ENCODE data around the gene NCOR1.

NCOR1 gene

DNA sequence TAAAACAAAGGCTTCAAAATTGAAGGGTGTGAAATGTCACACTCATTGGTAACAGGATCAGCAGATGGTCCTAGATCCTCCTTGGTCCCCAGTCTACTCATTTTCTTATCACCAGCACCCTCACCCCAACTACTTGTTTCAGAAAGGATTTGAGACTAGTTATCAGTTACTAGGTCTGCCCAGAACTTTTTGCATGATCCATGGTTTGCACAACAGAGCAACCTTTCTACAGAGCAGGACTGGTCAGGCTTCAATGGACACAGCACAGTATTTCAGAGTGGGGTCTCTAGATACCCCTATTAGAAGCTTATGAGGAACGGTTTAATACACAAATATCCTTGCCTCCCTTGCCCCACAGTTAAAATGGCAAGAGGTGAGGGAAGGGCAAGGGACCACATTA, 190.1 kb downstream of the NCOR1 start:
- DNase-seq, result no peak

DNA sequence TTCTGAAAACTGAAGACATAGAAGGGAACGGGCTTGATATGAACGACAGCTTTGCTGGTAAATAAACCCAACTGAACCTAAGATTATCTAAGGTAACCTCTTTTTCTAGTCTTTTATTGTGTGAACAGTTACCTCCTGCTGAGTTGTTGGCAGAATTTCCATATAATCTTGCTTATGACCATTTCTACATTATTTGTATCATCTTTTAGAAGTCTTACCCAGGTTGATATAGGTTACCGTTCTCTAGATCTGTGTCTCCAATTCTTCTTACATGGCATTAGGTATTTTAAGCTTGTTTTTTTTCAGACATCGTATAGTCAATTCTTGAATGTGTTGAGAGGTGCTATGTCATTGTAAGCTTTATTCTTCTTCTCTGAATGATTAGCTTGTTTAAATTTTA, 191.5 kb downstream of the NCOR1 start:
- no peak for DNase-seq

DNA sequence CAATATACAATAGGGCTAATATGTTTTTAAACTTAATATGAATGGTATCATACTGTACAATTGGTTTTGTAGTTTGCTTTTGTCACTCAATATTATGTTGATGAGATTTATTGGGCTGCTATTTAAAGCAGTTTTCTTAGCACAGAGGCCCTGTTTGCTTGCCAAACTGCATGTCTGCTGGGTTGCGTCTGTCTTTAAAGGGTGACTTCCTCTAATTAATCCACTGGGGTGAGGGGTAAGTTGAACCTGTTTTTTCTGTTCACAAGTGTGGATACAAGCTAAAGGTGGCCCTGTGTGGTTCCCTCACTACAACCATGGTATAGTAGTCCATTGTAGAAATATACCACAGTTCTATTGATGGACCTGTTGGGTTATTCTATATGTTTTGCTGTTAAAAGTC, 196.0 kb downstream of the NCOR1 start:
- DNase-seq, result no peak

DNA sequence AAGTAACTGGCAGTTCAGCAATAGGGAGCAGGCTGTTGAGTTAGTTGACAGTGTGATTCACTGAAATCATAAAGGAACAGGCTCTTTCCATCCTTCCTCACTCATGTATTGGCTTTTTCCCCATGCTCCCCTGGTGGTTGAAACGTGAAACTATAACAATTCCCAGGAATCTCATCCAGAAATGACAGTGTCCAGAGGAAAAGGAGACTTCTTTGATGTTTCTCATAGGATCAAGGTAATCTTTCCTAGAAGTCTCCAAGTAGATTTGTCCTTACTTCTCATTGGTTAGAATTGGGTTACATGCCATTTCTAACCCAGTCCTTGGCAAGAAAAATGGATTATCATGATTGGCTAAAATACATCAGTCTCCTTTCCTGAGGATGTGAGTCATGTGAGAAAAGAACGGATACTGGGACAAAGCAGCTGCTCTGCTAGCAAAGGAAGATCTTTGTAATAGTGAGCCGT, 201.4 kb downstream of the NCOR1 start:
- DNase-seq, result peak; percentile 63

DNA sequence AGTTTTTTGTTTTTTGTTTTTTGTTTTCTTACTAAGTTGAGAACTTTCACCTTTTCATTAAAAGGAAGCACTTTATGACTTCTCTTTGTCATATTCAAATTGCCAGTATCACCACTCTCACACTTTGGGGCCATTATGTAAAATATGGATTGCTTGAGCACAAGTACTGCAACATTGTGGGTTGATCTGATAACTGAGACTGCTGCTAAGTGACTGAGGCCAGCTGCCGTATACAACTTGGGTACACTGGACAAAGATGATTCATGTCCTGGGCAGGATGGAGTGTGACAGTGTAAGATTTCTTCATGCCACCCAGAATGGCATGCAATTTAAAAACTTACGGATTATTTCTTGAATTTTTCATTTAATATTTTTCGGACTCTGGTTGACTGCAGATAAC, 207.9 kb downstream of the NCOR1 start:
- DNase-seq, result no peak

DNA sequence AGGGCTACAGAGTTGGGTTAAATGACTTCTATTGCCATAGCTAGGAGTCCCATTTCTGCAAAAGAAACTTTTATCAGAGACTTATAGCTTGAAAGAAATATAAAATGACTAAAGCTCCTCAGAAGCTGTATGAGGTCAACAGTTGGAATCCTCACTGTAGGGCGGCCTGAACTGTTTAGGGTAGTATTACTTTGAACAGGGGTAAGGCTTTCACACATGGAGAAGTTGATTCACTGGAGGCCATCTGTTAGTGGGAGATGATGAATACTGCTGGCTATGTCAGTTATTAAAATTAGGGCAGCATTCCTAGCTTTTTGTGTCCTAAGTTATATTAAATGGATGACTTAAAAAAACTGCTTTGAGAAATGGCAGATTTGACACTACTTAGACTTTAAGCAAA, 209.7 kb downstream of the NCOR1 start:
- no peak for DNase-seq

DNA sequence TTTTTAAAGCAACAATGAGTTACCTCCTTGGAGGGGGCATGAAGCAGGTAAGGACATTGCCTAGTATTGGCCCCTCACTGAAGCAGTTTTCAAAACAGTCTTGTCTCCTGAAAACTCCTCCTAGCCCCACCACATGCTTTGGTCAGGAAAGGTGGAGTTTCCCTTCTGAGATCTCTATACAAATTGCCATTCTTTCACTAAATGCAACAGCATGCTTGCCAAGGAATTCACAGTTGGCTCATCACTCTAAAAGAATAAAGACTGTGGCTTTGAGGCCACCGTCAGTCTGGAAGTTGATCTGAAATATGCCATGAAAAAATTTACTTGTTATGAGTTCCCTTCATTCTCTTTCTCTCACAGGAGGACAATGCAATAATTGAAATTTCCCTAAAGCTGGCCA, 211.5 kb downstream of the NCOR1 start:
- DNase-seq, result no peak

DNA sequence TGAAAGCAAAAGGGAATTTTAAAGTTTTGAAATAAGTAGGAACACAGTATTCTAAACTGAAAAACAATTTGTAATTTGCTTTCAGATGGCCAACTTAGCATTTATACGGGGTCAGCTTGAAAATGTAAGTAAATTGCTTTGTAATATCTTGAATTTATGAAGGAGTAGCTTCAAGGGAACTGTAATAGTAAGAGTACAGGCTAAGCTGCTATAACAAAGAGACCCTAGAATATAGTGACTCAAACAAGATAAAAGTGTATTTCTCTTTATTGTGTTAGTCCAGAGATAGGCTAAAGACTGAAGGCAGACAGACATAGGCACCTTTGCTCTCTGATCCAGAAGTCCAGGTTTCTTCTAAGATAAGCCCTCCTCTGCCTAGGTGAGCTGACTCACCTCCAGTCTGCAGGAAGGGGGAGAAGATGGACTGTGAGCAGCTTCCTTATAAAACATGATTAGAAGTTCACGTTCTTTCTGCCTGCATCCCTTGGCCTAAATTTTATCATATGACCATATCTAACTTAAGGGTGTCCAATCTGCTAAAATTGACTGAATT, 212.6 kb downstream of the NCOR1 start:
- no peak for DNase-seq

DNA sequence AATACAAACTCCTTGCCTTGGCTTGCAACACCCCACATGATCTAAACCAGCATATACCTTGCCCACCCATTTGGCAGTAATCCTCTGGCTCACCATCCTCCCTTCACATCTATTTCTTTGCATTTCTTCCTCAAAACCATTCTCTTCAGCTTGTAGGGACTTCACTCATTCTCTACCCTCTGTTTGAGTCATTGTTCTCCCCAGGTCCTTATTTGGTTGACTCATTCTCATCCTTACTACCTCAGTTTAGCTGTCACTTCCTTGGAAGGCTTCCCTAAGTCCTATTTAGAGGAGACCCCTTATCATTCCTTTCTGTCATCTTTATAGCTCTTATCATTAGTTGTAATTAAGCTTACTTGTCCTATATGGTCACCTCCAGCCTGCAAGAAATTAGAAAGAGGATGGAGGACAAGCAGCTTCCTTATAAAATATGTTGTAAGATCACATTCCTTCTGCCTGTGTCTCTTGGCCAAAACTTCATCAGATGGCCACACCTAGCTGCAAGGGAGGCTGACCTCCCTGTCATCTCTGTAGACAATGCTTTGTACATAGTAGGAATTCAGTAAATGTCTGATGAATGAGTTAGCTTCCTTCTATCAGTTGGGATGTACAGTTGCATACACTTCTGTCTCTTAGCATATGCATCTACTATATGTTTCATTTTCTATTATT, 214.0 kb downstream of the NCOR1 start:
- DNase-seq, result no peak

DNA sequence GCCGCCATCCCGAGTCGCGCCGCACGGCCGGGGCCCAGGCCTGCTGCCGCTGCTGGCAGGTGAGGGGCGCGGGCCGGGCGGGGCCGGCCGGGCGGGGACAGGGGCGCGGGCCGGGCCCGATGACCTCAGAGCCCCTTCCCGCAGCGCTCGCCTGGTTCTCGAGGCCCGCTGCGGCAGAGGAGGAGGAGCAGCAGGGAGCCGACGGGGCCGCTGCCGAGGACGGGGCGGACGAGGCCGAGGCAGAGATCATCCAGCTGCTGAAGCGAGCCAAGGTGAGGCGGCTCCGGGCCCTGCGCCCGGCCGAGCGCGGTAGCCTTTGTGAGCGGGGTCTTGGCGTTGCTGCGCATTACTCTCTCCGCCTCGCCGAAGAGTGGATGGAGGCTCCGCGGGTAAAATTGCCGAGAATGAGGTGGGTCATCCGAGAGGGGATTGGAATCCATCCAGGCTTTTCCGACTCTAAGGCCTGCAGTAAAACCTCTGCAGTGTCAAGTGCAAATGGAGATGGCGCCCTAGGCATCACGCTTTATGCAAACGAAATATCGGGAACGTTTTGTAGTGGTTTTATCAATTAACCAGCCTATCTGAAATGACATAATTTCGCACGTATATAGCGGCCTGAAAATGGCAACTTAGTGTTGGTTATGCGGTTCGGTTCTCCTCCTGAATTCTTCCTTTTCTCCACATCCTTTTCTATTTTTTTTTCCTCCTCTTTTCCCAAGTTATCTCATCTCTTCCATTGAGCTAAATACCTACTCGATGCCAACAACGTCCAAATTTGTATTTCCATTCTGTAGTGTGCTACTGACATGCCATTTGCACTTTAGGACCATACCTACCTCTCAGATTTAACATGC, 215.1 kb downstream of the NCOR1 start:
- DNase-seq, result peak; percentile 78

DNA sequence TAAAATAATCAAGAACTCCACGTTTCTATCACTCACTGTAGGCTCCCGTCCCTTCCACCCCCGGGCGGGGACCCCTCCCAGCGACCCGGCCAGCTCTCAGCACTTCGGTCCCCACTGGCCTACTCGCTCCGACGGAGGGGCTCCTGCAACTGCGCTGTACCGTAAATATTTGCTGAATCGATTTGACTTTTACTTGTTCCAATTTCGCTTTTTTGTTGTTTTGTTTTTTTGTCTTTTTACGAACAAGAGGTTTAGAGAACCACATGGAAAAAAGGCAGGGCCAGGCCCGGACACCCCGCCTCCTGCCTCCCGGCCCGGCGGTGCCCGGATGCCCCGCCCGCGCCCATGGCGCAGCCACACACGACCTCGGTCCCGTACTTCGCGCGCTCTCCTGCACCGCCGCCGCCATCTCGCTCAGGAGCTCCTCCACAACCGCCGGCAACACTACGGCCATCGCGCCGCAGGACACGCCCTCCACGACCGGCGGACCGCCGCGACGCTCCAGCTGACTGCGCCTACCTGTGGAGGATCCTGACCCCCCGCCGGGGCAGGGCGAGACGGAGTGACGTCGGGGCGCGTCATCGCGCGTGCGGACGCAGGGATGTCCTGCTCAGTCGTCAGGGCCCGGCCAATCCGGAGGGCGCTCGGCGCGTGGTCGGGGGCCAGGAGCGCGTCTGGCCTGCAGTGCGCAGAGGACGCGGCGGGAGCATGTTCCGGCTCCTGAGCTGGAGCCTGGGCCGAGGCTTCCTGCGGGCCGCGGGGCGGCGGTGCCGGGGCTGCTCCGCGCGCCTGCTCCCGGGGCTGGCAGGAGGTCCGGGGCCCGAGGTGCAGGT, 216.0 kb downstream of the NCOR1 start, which contains the start of the genes TTC19 and ZSWIM7:
Gene TTC19 (plus strand): TSS at position 684 of the 833 bp plus-strand sequence. CDS start 25 bp downstream, at position 709.
Gene ZSWIM7 (minus strand): TSS at position 564 of the 833 bp plus-strand sequence. CDS start 110 bp downstream, at position 454.
- DNase-seq, result peak; percentile 97

DNA sequence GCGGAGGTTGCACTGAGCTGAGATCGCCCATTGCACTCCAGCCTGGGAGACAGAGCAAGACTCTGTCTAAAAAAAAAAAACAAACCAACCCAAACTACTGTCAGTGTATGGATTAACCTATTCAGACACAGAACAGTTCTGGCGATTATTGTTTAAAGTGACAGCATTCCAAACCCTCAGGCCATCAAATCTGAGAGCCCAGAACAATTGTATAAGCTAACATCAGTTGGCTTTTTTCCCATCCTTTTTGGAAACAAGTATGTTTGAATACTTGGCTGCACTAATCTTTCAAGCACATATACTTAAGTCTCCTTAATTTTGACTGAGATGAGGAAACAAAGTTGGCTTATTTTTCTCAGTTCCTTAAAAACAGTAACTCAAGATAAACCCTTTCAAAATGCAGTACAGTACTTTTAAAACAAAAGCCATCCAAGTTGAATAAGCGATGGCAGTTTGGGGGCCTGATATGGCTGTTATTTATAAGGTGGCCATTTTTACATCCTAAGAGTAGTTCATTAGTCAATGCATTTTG, 217.2 kb downstream of the NCOR1 start:
- no peak for DNase-seq

DNA sequence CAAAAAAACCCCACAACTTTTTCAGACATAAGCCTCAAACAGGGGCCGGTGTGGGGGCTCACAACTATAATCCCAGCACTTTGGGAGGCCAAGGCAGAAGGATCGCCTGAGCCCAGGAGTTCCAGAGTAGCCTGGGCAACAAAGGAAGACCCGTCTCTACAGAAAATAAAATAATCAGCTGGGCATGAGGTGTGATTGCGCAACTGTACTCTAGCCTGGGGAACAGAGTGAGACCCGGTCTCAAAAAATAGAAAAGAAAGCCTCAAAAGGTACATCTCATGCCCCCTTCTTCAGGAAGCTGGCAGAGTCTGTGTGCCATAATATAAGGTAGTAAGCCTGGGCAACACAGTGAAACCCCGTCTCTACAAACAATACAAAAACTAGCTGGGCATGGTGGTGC, 219.0 kb downstream of the NCOR1 start:
- DNase-seq, result no peak

DNA sequence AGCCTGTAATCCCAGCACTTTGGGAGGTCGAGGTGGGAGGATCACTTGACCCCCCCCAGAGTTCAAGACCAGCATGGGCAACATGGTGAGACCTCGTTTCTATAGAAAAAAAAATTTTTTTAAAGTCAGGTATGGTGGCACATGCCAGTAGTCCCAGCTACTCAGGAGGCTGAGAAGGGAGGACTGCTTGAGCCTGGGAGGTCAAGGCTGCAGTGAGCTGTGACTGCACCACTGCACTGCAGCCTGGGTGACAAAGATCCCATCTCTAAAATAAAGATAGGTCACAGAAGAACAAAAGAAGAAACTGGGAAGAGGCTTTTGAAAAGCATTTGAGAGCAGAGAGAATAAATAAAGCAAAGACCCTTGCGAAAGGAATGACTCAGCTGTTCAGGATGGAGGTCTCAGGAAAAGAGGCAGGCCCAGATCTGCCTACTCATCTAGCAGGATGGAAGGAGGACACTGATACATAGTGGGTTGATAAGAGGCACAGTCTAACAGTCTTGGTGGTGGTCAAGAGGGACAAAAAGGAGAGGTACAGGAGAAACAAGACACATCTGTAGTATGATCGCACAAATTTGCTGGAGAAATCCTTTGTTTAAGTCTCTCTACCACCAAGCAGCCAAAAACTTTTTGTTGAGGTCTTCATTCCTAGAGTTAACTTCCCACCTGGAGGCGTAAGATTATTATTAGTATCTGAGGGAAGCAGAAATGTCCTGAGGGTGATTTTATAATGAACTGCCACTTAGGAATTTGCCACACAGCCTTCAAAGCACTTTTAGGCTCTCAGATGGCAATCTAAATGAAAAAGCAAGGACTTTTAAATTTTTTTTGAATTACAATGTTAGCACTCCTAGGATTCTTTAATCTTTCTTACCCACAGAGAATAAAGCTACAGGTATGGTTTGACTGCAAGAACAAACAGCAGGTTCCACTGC, 233.4 kb downstream of the NCOR1 start:
- DNase-seq, result no peak

DNA sequence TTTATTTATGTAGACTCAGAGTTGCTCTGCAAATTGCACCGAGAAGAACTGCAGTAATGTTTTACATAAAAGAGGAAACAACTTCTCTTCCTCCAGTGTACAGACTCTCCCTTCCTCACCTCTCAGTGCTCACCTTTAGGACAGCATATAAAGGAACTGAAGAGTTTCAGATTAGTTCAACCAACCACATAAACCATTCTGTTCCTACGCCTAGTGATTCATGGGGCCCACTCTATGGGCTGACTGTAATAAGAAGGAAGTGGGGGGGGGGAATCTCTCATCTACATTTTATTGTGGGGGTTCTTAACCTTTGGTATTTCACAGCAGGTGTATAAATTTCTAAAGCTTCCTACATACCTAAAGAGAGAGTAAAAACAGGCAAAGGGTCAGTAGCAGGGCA, 234.1 kb downstream of the NCOR1 start:
- no peak for DNase-seq
